Liver (tissue), 9 donors: ENCODE measurements around the gene RUFY4. TPM values are rescaled to one million over a fixed set of nuclear protein-coding genes. Genes with fewer than 3 reads are reported as not detected.

ENCODE experiments used
- DNase-seq: peaks from one replicate; pipeline ENCODE4 v3.0.0-alpha.2; 2017; ENCODE audit warnings: low spot score
- H3K27ac ChIP-seq, 2 donors: one replicate each; pipeline ENCODE4 v1.7.0; 2013; ENCODE audit warnings: inconsistent platforms in 2 of 2, low read length in 2 of 2, control low read depth in 1 of 2, low read depth in 1 of 2, mild to moderate bottlenecking in 1 of 2
- H3K27me3 ChIP-seq, 4 donors: one replicate each; pipeline versions ENCODE4 v1.6.1 to v1.7.0; 2013; ENCODE audit warnings: low read length in 3 of 4, inconsistent platforms in 1 of 4, mild to moderate bottlenecking in 1 of 4, moderate library complexity in 1 of 4; ENCODE audit not compliant: control insufficient read depth in 4 of 4, insufficient read depth in 4 of 4
- H3K36me3 ChIP-seq, 4 donors: one replicate each; pipeline versions ENCODE4 v1.6.1 to v1.7.0; 2013; ENCODE audit warnings: low read length in 3 of 4, mild to moderate bottlenecking in 3 of 4, low read depth in 1 of 4, moderate library complexity in 1 of 4; ENCODE audit not compliant: control insufficient read depth in 4 of 4, insufficient read depth in 3 of 4
- H3K4me1 ChIP-seq, 4 donors: one replicate each; pipeline versions ENCODE4 v1.6.1 to v1.7.0; 2013; ENCODE audit warnings: low read length in 3 of 4, mild to moderate bottlenecking in 3 of 4, moderate library complexity in 1 of 4; ENCODE audit not compliant: control insufficient read depth in 4 of 4, insufficient read depth in 4 of 4
- H3K4me3 ChIP-seq, 3 donors: one replicate each; pipeline versions ENCODE4 v1.6.1 to v1.7.0; 2013; ENCODE audit warnings: low read length in 3 of 3, control low read depth in 1 of 3, low read depth in 1 of 3, mild to moderate bottlenecking in 1 of 3
- H3K9ac ChIP-seq, 2 donors: one replicate each; pipeline ENCODE4 v1.7.0; 2013; ENCODE audit warnings: low read length in 2 of 2, mild to moderate bottlenecking in 2 of 2, moderate library complexity in 2 of 2, control low read depth in 1 of 2, low read depth in 1 of 2
- H3K9me3 ChIP-seq, 4 donors: one replicate each; pipeline versions ENCODE4 v1.6.1 to v1.7.0; 2013; ENCODE audit warnings: low read length in 3 of 4; ENCODE audit not compliant: control insufficient read depth in 4 of 4
- ATF3 ChIP-seq: IDR thresholded peaks from 2 replicates; pipeline ENCODE4 v1.6.1; 2016; ENCODE audit warnings: antibody characterized with exemption
- CTCF ChIP-seq: fragments of 150-350 bp; IDR thresholded peaks from 2 replicates; pipeline ENCODE4 v1.5.1; 2017; ENCODE audit warnings: improper control_type of control experiment, low read depth, low read length; ENCODE audit not compliant: missing input control
- FOXA1 ChIP-seq: IDR thresholded peaks from 2 replicates; pipeline ENCODE4 v1.6.1; 2016; ENCODE audit warnings: antibody characterized with exemption
- FOXA2 ChIP-seq: IDR thresholded peaks from 2 replicates; pipeline ENCODE4 v1.6.1; 2016; ENCODE audit warnings: antibody characterized with exemption
- GABPA ChIP-seq, 2 donors: IDR thresholded peaks in 1 of 2; conservative IDR thresholded peaks in 1 of 2; 2 replicates each; pipeline ENCODE4 v1.6.1; 2016; ENCODE audit warnings: antibody characterized with exemption in 2 of 2, mild to moderate bottlenecking in 1 of 2, moderate library complexity in 1 of 2
- HNF4A ChIP-seq, 2 donors: conservative IDR thresholded peaks; 2 replicates each; pipeline ENCODE4 v1.6.1; 2016; ENCODE audit warnings: antibody characterized with exemption in 2 of 2, mild to moderate bottlenecking in 2 of 2
- HNF4G ChIP-seq: IDR thresholded peaks from 2 replicates; pipeline ENCODE4 v1.6.1; 2016; ENCODE audit warnings: antibody characterized with exemption
- JUND ChIP-seq, 2 donors: IDR thresholded peaks; 2 replicates each; pipeline ENCODE4 v1.6.1; 2016; ENCODE audit warnings: antibody characterized with exemption in 2 of 2
- MAX ChIP-seq: IDR thresholded peaks from 2 replicates; pipeline ENCODE4 v1.6.1; 2016; ENCODE audit warnings: antibody characterized with exemption
- NR2F2 ChIP-seq: IDR thresholded peaks from 2 replicates; pipeline ENCODE4 v1.6.1; 2016; ENCODE audit warnings: antibody characterized with exemption
- RAD21 ChIP-seq, 2 donors: IDR thresholded peaks; 2 replicates each; pipeline ENCODE4 v1.6.1; 2016; ENCODE audit warnings: antibody characterized with exemption in 2 of 2, mild to moderate bottlenecking in 2 of 2
- REST ChIP-seq: IDR thresholded peaks from 2 replicates; pipeline ENCODE4 v1.6.1; 2016; ENCODE audit warnings: antibody characterized with exemption, mild to moderate bottlenecking
- RXRA ChIP-seq, 2 donors: IDR thresholded peaks; 2 replicates each; pipeline ENCODE4 v1.6.1; 2017 to 2018; ENCODE audit warnings: antibody characterized with exemption in 2 of 2, mild to moderate bottlenecking in 1 of 2
- SP1 ChIP-seq: IDR thresholded peaks from 2 replicates; pipeline ENCODE4 v1.6.1; 2018; ENCODE audit warnings: antibody characterized with exemption, mild to moderate bottlenecking
- TAF1 ChIP-seq: conservative IDR thresholded peaks from 2 replicates; pipeline ENCODE4 v1.6.1; 2016; ENCODE audit warnings: antibody characterized with exemption, mild to moderate bottlenecking
- YY1 ChIP-seq: IDR thresholded peaks from 2 replicates; pipeline ENCODE4 v1.6.1; 2016; ENCODE audit warnings: antibody characterized with exemption, mild to moderate bottlenecking
- ZBTB33 ChIP-seq: IDR thresholded peaks from 2 replicates; pipeline ENCODE4 v1.6.1; 2016; ENCODE audit warnings: antibody characterized with exemption
- WGBS: extraction: QIAGEN DNeasy Blood & Tissue Kit; methylation state at CpG from one replicate; pipeline ENCODE4 v1.1.7; 2013; 5-methylcytosine and 5-hydroxymethylcytosine counted together
- polyA plus RNA-seq, 2 donors: library from polyadenylated mRNA; stranded (reverse) in 1 of 2; unstranded in 1 of 2; fragments of 200-250 nt in 1 of 2; fragments of >200 nt in 1 of 2; fragmentation: Nextera tagmentation in 1 of 2; extraction: Ambion mirVana in 1 of 2; gene quantifications; one replicate each; pipeline versions ENCODE4 v1.2.1 to v1.2.3, GENCODE V29; 2013 to 2015
- total RNA-seq, 2 donors: library from RNA; depleted of rRNA; stranded (reverse); fragments of >200 nt; gene quantifications; one replicate each; pipeline ENCODE4 v1.2.3, GENCODE V29; 2014
- donor health status: healthy.
- donor health status: healthy.
- donor health status: healthy.
- donor health status: healthy.
- donor health status: healthy.

RUFY4 gene
- total and polyA plus RNA-seq, 4 donors: 0.05 to 0.08 (median 0.08) TPM; not detected in 1

- H3K9me3 ChIP-seq: no peaks in the 10 kb centered on the region
- peak; percentile 28 for DNase-seq
- peaks cover 0 to 11% (median 2%) of the 10 kb centered on the region in 4 donors for H3K4me1 ChIP-seq
- WGBS: 82% methylated on average over 12 of the region's 12 CpGs
- H3K27ac ChIP-seq: no peak overlapping the region
- no peaks in the 10 kb centered on the region for H3K27me3 ChIP-seq
- H3K36me3 ChIP-seq: no peaks in the 10 kb centered on the region
- no peak overlapping the region for H3K9ac ChIP-seq
- H3K4me3 ChIP-seq: no peak overlapping the region
- TF ChIP-seq CTCF (no peak), TAF1 (no peak), REST (no peak), HNF4A (conservative IDR thresholded peaks at IDR 0.05) (no peak), NR2F2 (no peak), ATF3 (no peak)
Measured at GRCh38 chr2:218032336-218033171, 36.5 kb upstream of the RUFY4 start.

GRCh38 chr2:218033208-218033589 lies 35.9 kb upstream of the RUFY4 start:
- H3K9me3 ChIP-seq: no peaks in the 10 kb centered on the region
- no peak overlapping the region for H3K9ac ChIP-seq
- no peak overlapping the region for H3K4me3 ChIP-seq
- WGBS: 37% methylated on average over 1 of the region's 1 CpG
- peaks cover 0 to 11% (median 2%) of the 10 kb centered on the region in 4 donors for H3K4me1 ChIP-seq
- no peak for DNase-seq
- no peaks in the 10 kb centered on the region for H3K36me3 ChIP-seq
- H3K27ac ChIP-seq: no peak overlapping the region
- H3K27me3 ChIP-seq: no peaks in the 10 kb centered on the region
- no peak for TF ChIP-seq REST
- no peak for TF ChIP-seq RXRA (IDR thresholded peaks at IDR 0.05)
- TF ChIP-seq FOXA2: no peak
- TF ChIP-seq HNF4G: no peak
- TF ChIP-seq RAD21 (IDR thresholded peaks at IDR 0.05): no peak
- TF ChIP-seq ATF3: no peak
- TF ChIP-seq GABPA (IDR thresholded peaks at IDR 0.05 in 1 of 2, conservative IDR thresholded peaks at IDR 0.05 in 1 of 2): no peak
- TF ChIP-seq HNF4A (conservative IDR thresholded peaks at IDR 0.05): no peak
- TF ChIP-seq CTCF: no peak
- TF ChIP-seq FOXA1: no peak
- TF ChIP-seq JUND (IDR thresholded peaks at IDR 0.05): no peak
- TF ChIP-seq SP1: no peak
- TF ChIP-seq MAX: no peak
- no peak for TF ChIP-seq ZBTB33
- no peak for TF ChIP-seq YY1
